Measurements from ENCODE around the gene CPTP.

Gene CPTP

GRCh38 chr1:1319646-1319941, 5.0 kb upstream of the CPTP start:
- DNase-seq (ENCODE audit: low spot score): no peak

GRCh38 chr1:1320666-1321448, 3.7 kb upstream of the CPTP start:
- DNase-seq (ENCODE audit: low spot score): no peak

- no peak for DNase-seq (ENCODE audit: low spot score)
Measured at GRCh38 chr1:1321477-1321876, 3.1 kb upstream of the CPTP start.

- no peak for DNase-seq (ENCODE audit: low spot score)
Measured at GRCh38 chr1:1322418-1322817, 2.2 kb upstream of the CPTP start.

- DNase-seq (ENCODE audit: low spot score): no peak
Measured at GRCh38 chr1:1322952-1323351, 1.6 kb upstream of the CPTP start.

GRCh38 chr1:1324084-1324523, 498 bp upstream of the CPTP start:
- no peak for DNase-seq (ENCODE audit: low spot score)

- no peak for DNase-seq (ENCODE audit: low spot score)
Measured at GRCh38 chr1:1325288-1326074, 879 bp downstream of the CPTP start.

GRCh38 chr1:1326075-1326605, 1.5 kb downstream of the CPTP start:
- DNase-seq (ENCODE audit: low spot score): no peak

GRCh38 chr1:1327291-1327690, 2.7 kb downstream of the CPTP start:
- DNase-seq (ENCODE audit: low spot score): no peak

- no peak for DNase-seq (ENCODE audit: low spot score)
Measured at GRCh38 chr1:1328254-1328653, 3.7 kb downstream of the CPTP start.

GRCh38 chr1:1329304-1330210, 5.0 kb downstream of the CPTP start:
- no peak for DNase-seq (ENCODE audit: low spot score)

GRCh38 chr1:1330366-1331067, 5.9 kb downstream of the CPTP start:
- no peak for DNase-seq (ENCODE audit: low spot score)

GRCh38 chr1:1331068-1331965, 6.7 kb downstream of the CPTP start, which contains the start of gene TAS1R3:
TSS of gene TAS1R3 (plus strand) at chr1:1331280. CDS start at chr1:1331346, 66 bp downstream.
- no peak for DNase-seq (ENCODE audit: low spot score)

- DNase-seq (ENCODE audit: low spot score): no peak
Measured at GRCh38 chr1:1332031-1332755, 7.6 kb downstream of the CPTP start.

GRCh38 chr1:1332774-1333480, 8.3 kb downstream of the CPTP start:
- DNase-seq (ENCODE audit: low spot score): no peak

- DNase-seq (ENCODE audit: low spot score): no peak
Measured at GRCh38 chr1:1333551-1334241, 9.1 kb downstream of the CPTP start.

- DNase-seq (ENCODE audit: low spot score): no peak
Measured at GRCh38 chr1:1334835-1335234, 10.2 kb downstream of the CPTP start.

- no peak for DNase-seq (ENCODE audit: low spot score)
Measured at GRCh38 chr1:1335283-1335682, 10.7 kb downstream of the CPTP start.

Measured in cerebellar cortex (tissue), 1 donor.